Smooth muscle cell (in vitro differentiated cells): ENCODE measurements around the gene ANKDD1B. TPM values are rescaled to one million over a fixed set of nuclear protein-coding genes. Genes with fewer than 3 reads are reported as not detected.
"Not testable (repeated sequence)": the region's sequence is repeated elsewhere in the genome, so short reads cannot be mapped to it uniquely, and the experiment has no call there.

ENCODE experiments used
- DNase-seq: peaks from one replicate; lab custom pipeline; 2025; ENCODE audit not compliant: unreplicated experiment; lab: John Stamatoyannopoulos, UW
- H2AFZ ChIP-seq: fragments of 200-600 bp; sonication (generic); 2 replicates; pipeline ENCODE4 v1.6.0; 2016; ENCODE audit warnings: antibody characterized with exemption, low read depth, mild to moderate bottlenecking
- H3F3A ChIP-seq: fragments of 200-600 bp; sonication (generic); 2 replicates; pipeline ENCODE4 v1.6.0; 2017; ENCODE audit warnings: antibody characterized with exemption, low read depth
- H3K27ac ChIP-seq: fragments of 200-600 bp; sonication (generic); 2 replicates; pipeline ENCODE4 v1.5.1; 2016; ENCODE audit warnings: low read depth, mild to moderate bottlenecking
- H3K27me3 ChIP-seq: fragments of 200-600 bp; sonication (generic); 2 replicates; pipeline ENCODE4 v1.6.1; 2016; ENCODE audit warnings: low read depth, mild to moderate bottlenecking
- H3K36me3 ChIP-seq: fragments of 200-600 bp; sonication (generic); 2 replicates; pipeline ENCODE4 v1.5.1; 2016; ENCODE audit warnings: low read depth
- H3K4me1 ChIP-seq: fragments of 200-600 bp; sonication (generic); 2 replicates; pipeline ENCODE4 v1.5.1; 2016; ENCODE audit warnings: low read depth
- H3K4me2 ChIP-seq: fragments of 200-600 bp; sonication (generic); 2 replicates; pipeline ENCODE4 v1.6.0; 2016; ENCODE audit warnings: mild to moderate bottlenecking
- H3K4me3 ChIP-seq: fragments of 200-600 bp; sonication (generic); 2 replicates; pipeline ENCODE4 v1.5.1; 2016; ENCODE audit warnings: mild to moderate bottlenecking
- H3K79me2 ChIP-seq: fragments of 200-600 bp; sonication (generic); 2 replicates; pipeline ENCODE4 v1.6.0; 2016; ENCODE audit warnings: low read depth, mild to moderate bottlenecking
- H3K9ac ChIP-seq: fragments of 200-600 bp; sonication (generic); 2 replicates; pipeline ENCODE4 v1.6.0; 2016; ENCODE audit warnings: low read depth
- H3K9me3 ChIP-seq: fragments of 200-600 bp; sonication (generic); replicated peaks from 2 replicates; pipeline ENCODE4 v1.5.1; 2016; ENCODE audit warnings: low read depth
- H4K20me1 ChIP-seq: fragments of 200-600 bp; sonication (generic); 2 replicates; pipeline ENCODE4 v1.6.0; 2016; ENCODE audit warnings: low read depth
- CTCF ChIP-seq: fragments of 200-600 bp; sonication (generic); IDR thresholded peaks from 2 replicates; pipeline ENCODE4 v1.5.1; 2017; ENCODE audit warnings: borderline replicate concordance, mild to moderate bottlenecking, antibody characterized with exemption; ENCODE audit not compliant: insufficient read depth, poor library complexity, severe bottlenecking
- WGBS: methylation state at CpG from one replicate; pipeline ENCODE4 v1.1.7; 2016; ENCODE audit warnings: low lambda C conversion rate; 5-methylcytosine and 5-hydroxymethylcytosine counted together
- polyA plus RNA-seq: library from polyadenylated mRNA; unstranded; fragments of >200 nt; fragmentation: Nextera tagmentation; extraction: Ambion mirVana; gene quantifications from 2 replicates; pipeline ENCODE4 v1.2.1, GENCODE V29; 2016
- total RNA-seq: library from RNA; depleted of rRNA; stranded (reverse); fragments of >200 nt; gene quantifications from 2 replicates; pipeline ENCODE4 v1.2.3, GENCODE V29; 2014

Gene ANKDD1B
- total and polyA plus RNA-seq, 2 experiments from 2014 or later, result 0.18 TPM; not detected in 1

- TF ChIP-seq CTCF, result no peak
- Histone ChIP-seq H2AFZ (no peak overlapping the region), H3K4me1 (peaks cover 5% of the 10 kb centered on the region), H3K9ac (no peak overlapping the region), H3K36me3 (no peaks in the 10 kb centered on the region), H3F3A (no peaks in the 10 kb centered on the region), H3K27me3 (no peaks in the 10 kb centered on the region), H3K79me2 (no peaks in the 10 kb centered on the region), H4K20me1 (no peaks in the 10 kb centered on the region), H3K4me3 (no peak overlapping the region), H3K9me3 (no peaks in the 10 kb centered on the region), H3K27ac (no peak overlapping the region), H3K4me2 (no peak overlapping the region)
- DNase-seq, result no peak
- 98% methylated on average over 11 of the region's 11 CpGs for WGBS
These were observed 73.9 kb downstream of the ANKDD1B start for GRCh38 chr5:75685141-75685540.

GRCh38 chr5:75686480-75686879 lies 75.2 kb downstream of the ANKDD1B start:
- Histone ChIP-seq H3K4me1 (no peaks in the 10 kb centered on the region), H3K27ac (no peak overlapping the region), H3K9me3 (no peaks in the 10 kb centered on the region), H3F3A (no peaks in the 10 kb centered on the region), H2AFZ (no peak overlapping the region), H3K27me3 (no peaks in the 10 kb centered on the region), H3K9ac (no peak overlapping the region), H3K4me2 (no peak overlapping the region), H4K20me1 (no peaks in the 10 kb centered on the region), H3K36me3 (no peaks in the 10 kb centered on the region), H3K79me2 (no peaks in the 10 kb centered on the region), H3K4me3 (no peak overlapping the region)
- TF ChIP-seq CTCF, result no peak
- no peak for DNase-seq

- Histone ChIP-seq H2AFZ (no peak overlapping the region), H3K9ac (no peak overlapping the region), H3K4me2 (no peak overlapping the region), H4K20me1 (no peaks in the 10 kb centered on the region), H3K27ac (no peak overlapping the region), H3K79me2 (no peaks in the 10 kb centered on the region), H3F3A (no peaks in the 10 kb centered on the region), H3K4me1 (no peaks in the 10 kb centered on the region), H3K27me3 (no peaks in the 10 kb centered on the region), H3K36me3 (peaks cover 4% of the 10 kb centered on the region), H3K4me3 (no peak overlapping the region), H3K9me3 (no peaks in the 10 kb centered on the region)
- TF ChIP-seq CTCF, result no peak
- DNase-seq, result no peak
- 84% methylated on average over 1 of the region's 1 CpG for WGBS
These were observed 79.4 kb downstream of the ANKDD1B start for GRCh38 chr5:75690669-75691068.

- Histone ChIP-seq H3K79me2 (no peaks in the 10 kb centered on the region), H4K20me1 (no peaks in the 10 kb centered on the region), H2AFZ (no peak overlapping the region), H3K36me3 (peaks cover 4% of the 10 kb centered on the region), H3K9me3 (no peaks in the 10 kb centered on the region), H3K9ac (no peak overlapping the region), H3K4me1 (no peaks in the 10 kb centered on the region), H3K4me2 (no peak overlapping the region), H3K4me3 (no peak overlapping the region), H3K27me3 (no peaks in the 10 kb centered on the region), H3K27ac (no peak overlapping the region), H3F3A (no peaks in the 10 kb centered on the region)
- no peak for DNase-seq
- 97% methylated on average over 1 of the region's 1 CpG for WGBS
- no peak for TF ChIP-seq CTCF
These were observed 83.5 kb downstream of the ANKDD1B start for GRCh38 chr5:75694781-75695180.

- H3K9me3 ChIP-seq, H3K4me1 ChIP-seq, H3K27me3 ChIP-seq, H2AFZ ChIP-seq, H3K79me2 ChIP-seq, H3K9ac ChIP-seq, H3K27ac ChIP-seq, H3K36me3 ChIP-seq, H3K4me3 ChIP-seq, H3K4me2 ChIP-seq, DNase-seq, H3F3A ChIP-seq, H4K20me1 ChIP-seq: not testable (repeated sequence)
- WGBS, result 61% methylated on average over 19 of the region's 22 CpGs
These were observed 84.5 kb downstream of the ANKDD1B start for GRCh38 chr5:75695472-75696351.
